ENCODE data around the gene KCNQ1. TPM values are rescaled to one million over a fixed set of nuclear protein-coding genes. Genes with fewer than 3 reads are reported as not detected.

Gene KCNQ1
- total RNA-seq, 1 donor from 2014 or later, result 0.16 TPM

GRCh38 chr11:2440646-2441045 is 4.2 kb upstream of the KCNQ1 start:
- Mint-ChIP-seq H3K27me3 (ENCODE audit: unreplicated experiment) (peaks cover 48% of the 10 kb centered on the region), H3K4me3 (ENCODE audit: unreplicated experiment) (no peak overlapping the region), H3K36me3 (ENCODE audit: unreplicated experiment) (peaks cover 2% of the 10 kb centered on the region), H3K4me1 (ENCODE audit: unreplicated experiment) (no peaks in the 10 kb centered on the region), H3K9me3 (ENCODE audit: unreplicated experiment) (peaks cover 6% of the 10 kb centered on the region), H3K27ac (ENCODE audit: unreplicated experiment) (no peak overlapping the region)
- DNase-seq (ENCODE audit: extremely low spot score, unreplicated experiment), result no peak
- no peak for TF ChIP-seq CTCF (IDR thresholded peaks at IDR 0.05)

GRCh38 chr11:2441171-2441570 is 3.6 kb upstream of the KCNQ1 start:
- peaks cover 48% of the 10 kb centered on the region for H3K27me3 Mint-ChIP-seq (ENCODE audit: unreplicated experiment)
- H3K9me3 Mint-ChIP-seq (ENCODE audit: unreplicated experiment), result peaks cover 6% of the 10 kb centered on the region
- peaks cover 2% of the 10 kb centered on the region for H3K36me3 Mint-ChIP-seq (ENCODE audit: unreplicated experiment)
- no peak for TF ChIP-seq CTCF (IDR thresholded peaks at IDR 0.05)
- no peak for DNase-seq (ENCODE audit: extremely low spot score, unreplicated experiment)
- no peaks in the 10 kb centered on the region for H3K4me1 Mint-ChIP-seq (ENCODE audit: unreplicated experiment)
- no peak overlapping the region for H3K4me3 Mint-ChIP-seq (ENCODE audit: unreplicated experiment)
- H3K27ac Mint-ChIP-seq (ENCODE audit: unreplicated experiment), result no peak overlapping the region

- Mint-ChIP-seq H3K36me3 (ENCODE audit: unreplicated experiment) (peaks cover 2% of the 10 kb centered on the region), H3K4me1 (ENCODE audit: unreplicated experiment) (no peaks in the 10 kb centered on the region), H3K4me3 (ENCODE audit: unreplicated experiment) (no peak overlapping the region), H3K27ac (ENCODE audit: unreplicated experiment) (no peak overlapping the region), H3K9me3 (ENCODE audit: unreplicated experiment) (peaks cover 6% of the 10 kb centered on the region), H3K27me3 (ENCODE audit: unreplicated experiment) (peaks cover 53% of the 10 kb centered on the region)
- DNase-seq (ENCODE audit: extremely low spot score, unreplicated experiment), result no peak
- no peak for TF ChIP-seq CTCF (IDR thresholded peaks at IDR 0.05)
Observed at GRCh38 chr11:2442589-2442988, 2.2 kb upstream of the KCNQ1 start.

- Mint-ChIP-seq H3K4me1 (ENCODE audit: unreplicated experiment) (no peaks in the 10 kb centered on the region), H3K27ac (ENCODE audit: unreplicated experiment) (no peak overlapping the region), H3K27me3 (ENCODE audit: unreplicated experiment) (peaks cover 46% of the 10 kb centered on the region), H3K9me3 (ENCODE audit: unreplicated experiment) (peaks cover 6% of the 10 kb centered on the region), H3K4me3 (ENCODE audit: unreplicated experiment) (peak overlapping the region; percentile 20), H3K36me3 (ENCODE audit: unreplicated experiment) (peaks cover 2% of the 10 kb centered on the region)
- TF ChIP-seq CTCF (IDR thresholded peaks at IDR 0.05), result no peak
- DNase-seq (ENCODE audit: extremely low spot score, unreplicated experiment), result no peak
Observed at GRCh38 chr11:2443406-2443805, 1.4 kb upstream of the KCNQ1 start.

- Mint-ChIP-seq H3K36me3 (ENCODE audit: unreplicated experiment) (peaks cover 2% of the 10 kb centered on the region), H3K4me3 (ENCODE audit: unreplicated experiment) (peak within 1 kb of the TSS; percentile 20), H3K27me3 (ENCODE audit: unreplicated experiment) (peaks cover 42% of the 10 kb centered on the region), H3K27ac (ENCODE audit: unreplicated experiment) (no peak within 1 kb of the TSS), H3K4me1 (ENCODE audit: unreplicated experiment) (no peaks in the 10 kb centered on the region), H3K9me3 (ENCODE audit: unreplicated experiment) (peaks cover 6% of the 10 kb centered on the region)
- TF ChIP-seq CTCF (IDR thresholded peaks at IDR 0.05), result no peak
- DNase-seq (ENCODE audit: extremely low spot score, unreplicated experiment), result no peak
Observed at GRCh38 chr11:2443881-2444820, 657 bp upstream of the KCNQ1 start, which contains the start of gene TRPM5. TSS of gene TRPM5 (minus strand) at chr11:2444514. CDS start at chr11:2423036, 21,478 bp downstream.

Data from osteocyte (in vitro differentiated cells).